ENCODE measurements around the gene SLC22A8.
"Not testable (repeated sequence)": the region's sequence is repeated elsewhere in the genome, so short reads cannot be mapped to it uniquely, and the experiment has no call there.

The SLC22A8 gene

GRCh38 chr11:63015521-63016215, at the start of gene SLC22A8:
TSS of gene SLC22A8 (minus strand) at chr11:63015841. CDS start at chr11:63014958, 883 bp downstream.
- no peak within 1 kb of the TSS for H3K4me3 ChIP-seq
- no peak for TF ChIP-seq Cebpa-rat (IDR thresholded peaks at IDR 0.05)
- no peak within 1 kb of the TSS for H3K4me2 ChIP-seq
- no peaks in the 10 kb centered on the region for H3K36me3 ChIP-seq
- H3K9me3 ChIP-seq (replicated peaks in 1 of 11) = no peaks in the 10 kb centered on the region
- no peaks in the 10 kb centered on the region for H3K27me3 ChIP-seq
- no peaks in the 10 kb centered on the region for H3K4me1 ChIP-seq
- H4K20me1 ChIP-seq = 0 out of 22 replicates have a peak, but pooled peaks cover 0 to 4% (median 0%) of the 10 kb centered on the region in 11 experiments
- H3K9ac ChIP-seq = no peak within 1 kb of the TSS
- H3K27ac ChIP-seq = no peak within 1 kb of the TSS

GRCh38 chr11:63046203-63046602, 30.6 kb upstream of the SLC22A8 start:
- not testable (repeated sequence) for H3K4me3 ChIP-seq, H4K20me1 ChIP-seq, H3K27ac ChIP-seq, H3K4me2 ChIP-seq, H3K27me3 ChIP-seq, H3K9ac ChIP-seq, H3K36me3 ChIP-seq, H3K4me1 ChIP-seq
- H3K9me3 ChIP-seq (replicated peaks in 1 of 11) = peaks cover 19 to 30% (median 27%) of the 10 kb centered on the region in 11 experiments; a peak in 21 of 22 replicates

GRCh38 chr11:63042596-63042995, 27.0 kb upstream of the SLC22A8 start:
- Histone ChIP-seq H3K36me3 (no peaks in the 10 kb centered on the region), H3K9ac (no peak overlapping the region), H3K27me3 (no peaks in the 10 kb centered on the region), H3K4me1 (peaks cover 0 to 6% (median 0%) of the 10 kb centered on the region in 10 experiments; a peak in 1 of 20 replicates), H3K27ac (no peak overlapping the region; a peak in 1 of 22 replicates), H3K4me2 (no peak overlapping the region), H4K20me1 (no peaks in the 10 kb centered on the region), H3K9me3 (replicated peaks in 1 of 11) (peaks cover 4 to 15% (median 10%) of the 10 kb centered on the region in 11 experiments; a peak in 17 of 22 replicates), H3K4me3 (no peak overlapping the region)
- TF ChIP-seq Cebpa-rat (IDR thresholded peaks at IDR 0.05) = no peak

- Histone ChIP-seq H3K27me3 (no peaks in the 10 kb centered on the region), H3K4me1 (no peaks in the 10 kb centered on the region), H3K27ac (no peak overlapping the region), H3K9me3 (replicated peaks in 1 of 11) (peaks cover 0 to 4% (median 0%) of the 10 kb centered on the region in 11 experiments; a peak in 1 of 22 replicates), H3K4me2 (no peak overlapping the region), H4K20me1 (no peaks in the 10 kb centered on the region), H3K9ac (no peak overlapping the region), H3K4me3 (no peak overlapping the region), H3K36me3 (no peaks in the 10 kb centered on the region)
- TF ChIP-seq Cebpa-rat (IDR thresholded peaks at IDR 0.05) = no peak
Observed at GRCh38 chr11:63032457-63032856, 16.8 kb upstream of the SLC22A8 start.

- H3K4me2 ChIP-seq = peak overlapping the region in 10 of 11 experiments; percentile 17 to 75 (median 42); a peak in 12 of 22 replicates
- H3K27ac ChIP-seq = no peak overlapping the region
- H4K20me1 ChIP-seq = peaks cover 0 to 5% (median 0%) of the 10 kb centered on the region in 11 experiments; a peak in 1 of 22 replicates
- 0 out of 22 replicates have a peak overlapping the region, but pooled peaks of 1 of the 11 experiments have one; percentile 16 for H3K9ac ChIP-seq
- no peak for TF ChIP-seq Cebpa-rat (IDR thresholded peaks at IDR 0.05)
- no peaks in the 10 kb centered on the region for H3K36me3 ChIP-seq
- H3K9me3 ChIP-seq (replicated peaks in 1 of 11) = peaks cover 0 to 4% (median 0%) of the 10 kb centered on the region in 11 experiments; a peak in 1 of 22 replicates
- H3K27me3 ChIP-seq = no peaks in the 10 kb centered on the region
- H3K4me3 ChIP-seq = no peak overlapping the region
- peaks cover 0 to 10% (median 6%) of the 10 kb centered on the region in 10 experiments; a peak in 12 of 20 replicates for H3K4me1 ChIP-seq
Observed at GRCh38 chr11:63023841-63024648, 8.4 kb upstream of the SLC22A8 start.

GRCh38 chr11:63023222-63023814, 7.7 kb upstream of the SLC22A8 start:
- H3K9me3 ChIP-seq (replicated peaks in 1 of 11) = no peaks in the 10 kb centered on the region
- H3K27me3 ChIP-seq = no peaks in the 10 kb centered on the region
- no peak overlapping the region for H3K27ac ChIP-seq
- TF ChIP-seq Cebpa-rat (IDR thresholded peaks at IDR 0.05) = no peak
- H3K36me3 ChIP-seq = no peaks in the 10 kb centered on the region
- 0 out of 22 replicates have a peak overlapping the region, but pooled peaks of 1 of the 11 experiments have one; percentile 16 for H3K9ac ChIP-seq
- no peak overlapping the region for H3K4me3 ChIP-seq
- H3K4me1 ChIP-seq = peaks cover 0 to 10% (median 6%) of the 10 kb centered on the region in 10 experiments; a peak in 12 of 20 replicates
- peaks cover 0 to 5% (median 0%) of the 10 kb centered on the region in 11 experiments; a peak in 1 of 22 replicates for H4K20me1 ChIP-seq
- peak overlapping the region in 10 of 11 experiments; percentile 17 to 75 (median 42); a peak in 11 of 22 replicates for H3K4me2 ChIP-seq

GRCh38 chr11:63022441-63022840, 6.8 kb upstream of the SLC22A8 start:
- H3K36me3 ChIP-seq = no peaks in the 10 kb centered on the region
- no peaks in the 10 kb centered on the region for H3K27me3 ChIP-seq
- H3K4me1 ChIP-seq = peaks cover 0 to 10% (median 6%) of the 10 kb centered on the region in 10 experiments; a peak in 12 of 20 replicates
- TF ChIP-seq Cebpa-rat (IDR thresholded peaks at IDR 0.05) = no peak
- H3K27ac ChIP-seq = no peak overlapping the region
- peaks cover 0 to 5% (median 0%) of the 10 kb centered on the region in 11 experiments; a peak in 1 of 22 replicates for H4K20me1 ChIP-seq
- H3K9ac ChIP-seq = no peak overlapping the region
- H3K4me2 ChIP-seq = no peak overlapping the region
- no peaks in the 10 kb centered on the region for H3K9me3 ChIP-seq (replicated peaks in 1 of 11)
- H3K4me3 ChIP-seq = no peak overlapping the region

- no peak for TF ChIP-seq Cebpa-rat (IDR thresholded peaks at IDR 0.05)
- Histone ChIP-seq H4K20me1 (peaks cover 0 to 5% (median 0%) of the 10 kb centered on the region in 11 experiments; a peak in 1 of 22 replicates), H3K36me3 (no peaks in the 10 kb centered on the region), H3K4me2 (no peak overlapping the region), H3K4me3 (no peak overlapping the region), H3K27ac (no peak overlapping the region), H3K4me1 (peaks cover 0 to 10% (median 6%) of the 10 kb centered on the region in 10 experiments; a peak in 12 of 20 replicates), H3K9ac (no peak overlapping the region), H3K27me3 (no peaks in the 10 kb centered on the region), H3K9me3 (replicated peaks in 1 of 11) (no peaks in the 10 kb centered on the region)
Observed at GRCh38 chr11:63020671-63021291, 5.1 kb upstream of the SLC22A8 start.
